Measurements from ENCODE around the gene CASKIN1. TPM values are rescaled to one million over a fixed set of nuclear protein-coding genes. Genes with fewer than 3 reads are reported as not detected.
"Not testable (repeated sequence)": the region's sequence is repeated elsewhere in the genome, so short reads cannot be mapped to it uniquely, and the experiment has no call there.

Gene CASKIN1
- total RNA-seq, 2 experiments from 2014 or later, result 0.23 to 0.70 TPM

GRCh38 chr16:2213817-2214718, 17.7 kb upstream of the CASKIN1 start:
- ChIA-PET POLR2A (interaction anchor here (0.6 to 2.3 kb wide), 5 partner anchors 8 to 509 kb away, joined by 3 to 22 read pairs (median 6); partner anchors contain the start of genes ECI1, MLST8, RPS2 and TRAF7), CTCF (interaction anchor here (1.2 to 1.3 kb wide), 2 partner anchors 37 to 198 kb away, joined by 3 to 5 read pairs; partner anchors contain the start of gene ECI1)

GRCh38 chr16:2212362-2213324, 16.2 kb upstream of the CASKIN1 start:
- ChIA-PET POLR2A (interaction anchor here (0.5 to 1.0 kb wide), 2 partner anchors 40 to 229 kb away, joined by 4 to 7 read pairs; no protein-coding TSS in a partner anchor), CTCF (interaction anchor here (0.8 kb wide), 1 partner anchor 18 kb away, joined by 3 read pairs; no protein-coding TSS in a partner anchor)

DNA sequence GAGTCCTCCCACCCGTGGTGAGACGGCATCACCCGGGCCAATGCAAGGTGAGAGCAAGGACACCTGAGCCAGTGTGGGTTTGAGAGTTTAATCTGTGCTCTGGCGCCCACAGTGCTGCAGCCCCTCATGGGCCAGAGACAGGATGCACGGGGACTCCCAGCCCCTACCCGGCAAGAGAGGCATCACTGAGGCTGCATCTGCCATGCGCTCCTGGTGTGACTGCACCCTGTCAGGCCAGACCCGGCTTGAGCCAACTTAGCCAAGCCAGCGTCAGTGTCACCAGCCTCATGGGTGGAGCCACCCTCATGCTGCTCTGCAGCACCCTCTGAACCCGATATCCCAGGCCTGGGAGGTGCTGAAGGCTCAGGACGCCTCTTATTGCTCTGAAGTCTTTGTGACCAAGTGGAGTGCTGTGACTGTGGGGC, 15.5 kb upstream of the CASKIN1 start:
- CTCF ChIA-PET, result interaction anchor here (0.8 kb wide), 1 partner anchor 17 kb away, joined by 3 read pairs; no protein-coding TSS in a partner anchor
- POLR2A ChIA-PET, result interaction anchor here (1.0 kb wide), 1 partner anchor 40 kb away, joined by 4 read pairs; no protein-coding TSS in a partner anchor

- CTCF ChIA-PET, result no interaction called here
- POLR2A ChIA-PET, result no interaction called here
These were observed 14.3 kb upstream of the CASKIN1 start, which contains the start of gene BRICD5 for GRCh38 chr16:2210386-2211365. TSS of gene BRICD5 (minus strand) at chr16:2210863. CDS start at chr16:2210833, 30 bp downstream.

- POLR2A ChIA-PET, result no interaction called here
- CTCF ChIA-PET, result no interaction called here
These were observed 13.6 kb upstream of the CASKIN1 start for GRCh38 chr16:2210009-2210332.

- ChIA-PET POLR2A (no interaction called here), CTCF (interaction anchor here (0.6 kb wide), 1 partner anchor 50 kb away, joined by 4 read pairs; no protein-coding TSS in a partner anchor)
These were observed 13.0 kb upstream of the CASKIN1 start for GRCh38 chr16:2209258-2210008.

- POLR2A ChIA-PET, result no interaction called here
- CTCF ChIA-PET, result interaction anchor here (0.5 kb wide), 1 partner anchor 80 kb away, joined by 3 read pairs; no protein-coding TSS in a partner anchor
These were observed 12.4 kb upstream of the CASKIN1 start for GRCh38 chr16:2208772-2209171.

- ChIA-PET CTCF (interaction anchor here (0.5 kb wide), 1 partner anchor 80 kb away, joined by 3 read pairs; no protein-coding TSS in a partner anchor), POLR2A (no interaction called here)
These were observed 11.9 kb upstream of the CASKIN1 start for GRCh38 chr16:2208308-2208707.

DNA sequence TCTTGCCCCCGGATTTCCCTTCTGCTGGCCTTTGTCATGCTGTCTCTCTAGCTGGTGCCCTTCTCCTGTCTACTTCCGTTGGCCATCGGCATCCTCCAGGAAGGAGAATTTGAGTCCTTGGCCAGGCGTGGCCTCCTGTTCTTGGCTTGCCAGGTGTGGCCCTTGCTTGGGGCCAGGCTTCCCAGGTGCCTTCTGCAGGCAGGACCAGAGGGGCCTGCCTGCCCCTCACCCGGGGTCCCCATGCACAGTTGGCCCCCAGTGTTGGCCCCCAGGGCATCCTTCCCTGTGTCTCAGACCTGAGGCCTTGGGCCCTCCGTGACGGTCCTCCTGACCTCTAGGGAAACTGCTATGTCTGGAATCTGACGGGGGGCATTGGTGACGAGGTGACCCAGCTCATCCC, 11.5 kb upstream of the CASKIN1 start:
- ChIA-PET POLR2A (no interaction called here), CTCF (no interaction called here)

DNA sequence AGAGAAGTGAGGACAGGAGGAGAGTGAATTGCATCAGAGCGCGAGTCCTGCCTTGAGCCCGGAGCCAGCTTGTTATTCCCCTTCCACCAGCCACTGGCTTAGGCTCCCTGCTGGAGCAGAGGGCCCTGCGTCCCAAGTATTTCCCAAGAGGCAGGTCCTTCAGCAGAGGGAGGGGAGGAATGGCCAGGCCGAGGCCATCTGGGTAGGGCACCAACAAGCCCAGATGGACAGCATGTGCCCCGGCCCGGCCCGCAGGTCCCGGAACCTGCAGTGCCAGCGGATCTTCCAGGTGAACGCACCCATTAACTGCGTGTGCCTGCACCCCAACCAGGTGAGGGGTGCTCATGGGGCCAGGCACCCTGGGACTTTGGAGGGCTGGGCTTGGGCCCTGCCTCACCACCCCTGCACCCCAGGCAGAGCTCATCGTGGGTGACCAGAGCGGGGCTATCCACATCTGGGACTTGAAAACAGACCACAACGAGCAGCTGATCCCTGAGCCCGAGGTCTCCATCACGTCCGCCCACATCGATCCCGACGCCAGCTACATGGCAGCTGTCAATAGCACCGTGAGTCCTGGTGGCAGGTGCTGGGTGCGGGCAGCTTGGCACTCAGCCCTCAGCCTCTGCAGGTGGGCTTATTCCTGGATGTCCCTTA, 10.5 kb upstream of the CASKIN1 start:
- POLR2A ChIA-PET, result interaction anchor here (0.6 to 2.8 kb wide), 4 partner anchors 8 to 324 kb away, joined by 3 to 22 read pairs (median 6); partner anchors contain the start of genes CEMP1, PGP and TRAF7
- CTCF ChIA-PET, result interaction anchor here (1.0 kb wide), 1 partner anchor 45 kb away, joined by 5 read pairs; the partner anchor contains the start of gene ECI1

GRCh38 chr16:2206420-2206779, 10.0 kb upstream of the CASKIN1 start:
- CTCF ChIA-PET, result interaction anchor here (1.0 kb wide), 1 partner anchor 45 kb away, joined by 5 read pairs; the partner anchor contains the start of gene ECI1
- POLR2A ChIA-PET, result interaction anchor here (0.6 to 2.8 kb wide), 4 partner anchors 8 to 325 kb away, joined by 3 to 22 read pairs (median 6); partner anchors contain the start of genes CEMP1, PGP and TRAF7

DNA sequence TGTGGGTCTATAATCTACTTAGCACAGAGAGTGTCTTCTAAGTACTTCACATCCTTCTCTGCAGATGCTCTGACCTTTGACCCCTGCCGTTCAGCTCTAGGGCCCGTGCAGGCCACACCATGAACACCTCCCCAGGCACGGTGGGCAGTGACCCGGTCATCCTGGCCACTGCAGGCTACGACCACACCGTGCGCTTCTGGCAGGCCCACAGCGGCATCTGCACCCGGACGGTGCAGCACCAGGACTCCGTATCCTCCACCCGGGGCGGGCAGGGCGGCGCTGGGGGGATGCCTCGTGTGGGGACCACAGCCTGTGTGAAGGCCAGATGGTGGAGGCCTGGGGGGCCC, 9.5 kb upstream of the CASKIN1 start:
- POLR2A ChIA-PET, result interaction anchor here (0.6 to 2.8 kb wide), 4 partner anchors 9 to 63 kb away, joined by 3 to 22 read pairs (median 6); partner anchors contain the start of genes PGP and TRAF7
- CTCF ChIA-PET, result no interaction called here

- POLR2A ChIA-PET, result interaction anchor here (0.6 to 2.8 kb wide), 4 partner anchors 10 to 63 kb away, joined by 3 to 22 read pairs (median 6); partner anchors contain the start of genes PGP and TRAF7
- CTCF ChIA-PET, result no interaction called here
These were observed 8.9 kb upstream of the CASKIN1 start, which contains the start of gene MLST8 for GRCh38 chr16:2205104-2205966. TSS of gene MLST8 (plus strand) at chr16:2205454. CDS start at chr16:2206086, 632 bp downstream.

- POLR2A ChIA-PET, result interaction anchor here (2.8 kb wide), 1 partner anchor 10 kb away, joined by 22 read pairs; the partner anchor contains the start of gene PGP
- CTCF ChIA-PET, result no interaction called here
These were observed 8.2 kb upstream of the CASKIN1 start for GRCh38 chr16:2204416-2205103.

DNA sequence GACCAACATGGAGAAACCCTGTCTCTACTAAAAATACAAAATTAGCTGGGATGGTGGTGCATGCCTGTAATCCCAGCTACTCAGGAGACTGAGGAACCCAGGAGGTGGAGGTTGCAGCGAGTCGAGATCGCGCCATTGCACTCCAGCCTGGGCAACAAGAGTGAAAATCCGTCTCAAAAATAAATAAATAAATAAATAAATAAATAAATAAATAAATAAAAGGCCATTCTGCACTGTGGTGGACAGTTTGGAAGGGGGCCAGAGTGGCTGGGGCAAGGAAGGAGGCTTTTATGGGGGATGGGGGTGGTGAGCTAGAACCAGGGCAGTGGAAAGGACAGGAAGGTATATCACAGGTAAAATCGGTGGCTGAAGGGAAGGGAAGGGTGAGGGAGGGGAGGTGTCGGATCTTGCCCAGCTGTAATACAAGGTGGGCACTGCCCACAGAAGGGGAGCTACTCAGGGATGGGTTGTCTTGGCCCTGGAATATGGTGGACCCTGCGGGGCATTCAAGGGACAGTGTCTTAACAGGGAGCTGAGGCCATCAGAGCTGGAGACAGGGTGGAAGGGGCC, 6.8 kb upstream of the CASKIN1 start:
- CTCF ChIA-PET, result interaction anchor here (0.6 kb wide), 1 partner anchor 63 kb away, joined by 3 read pairs; no protein-coding TSS in a partner anchor
- POLR2A ChIA-PET, result not testable (repeated sequence)
